ENCODE measurements around the gene MTMR2. TPM values are rescaled to one million over a fixed set of nuclear protein-coding genes. Genes with fewer than 3 reads are reported as not detected.

The MTMR2 gene
- total RNA-seq, 1 experiment from 2014 or later: 75.2 TPM

GRCh38 chr11:95923439-95923727 is 524 bp downstream of the MTMR2 start:
- ChIA-PET CTCF (interaction anchor here (1.7 to 2.5 kb wide), 3 partner anchors 74 to 420 kb away, joined by 6 to 21 read pairs (median 7); partner anchors contain the start of gene MAML2), POLR2A (interaction anchor here (0.5 to 1.2 kb wide), 7 partner anchors 11 to 466 kb away, joined by 3 to 8 read pairs (median 3); partner anchors contain the start of genes CCDC82 and JRKL)
- intact Hi-C loops (cut with micrococcal nuclease; ENCODE audit: unreplicated experiment): loop anchor here (5.0 kb wide), 3 partner anchors 174 to 319 kb away; no protein-coding TSS in a partner anchor

GRCh38 chr11:95922536-95923438 is 1.1 kb downstream of the MTMR2 start:
- BruUV-seq (replicated peaks): TSS peak; percentile 43
- Histone ChIP-seq H3K36me3 (ENCODE audit: control insufficient read depth, insufficient read depth, low read length) (no peaks in the 10 kb centered on the region), H3K9me3 (no peaks in the 10 kb centered on the region), H3K4me3 (ENCODE audit: low read depth, low read length) (peak overlapping the region; percentile 84), H3K4me1 (peaks cover 6% of the 10 kb centered on the region), H3K27me3 (replicated peaks; ENCODE audit: control insufficient read depth, insufficient read depth, low read length) (no peaks in the 10 kb centered on the region)
- intact Hi-C loops (cut with micrococcal nuclease; ENCODE audit: unreplicated experiment): loop anchor here (5.0 kb wide), 3 partner anchors 175 to 320 kb away; no protein-coding TSS in a partner anchor
- POLR2A ChIA-PET: interaction anchor here (1.2 kb wide), 1 partner anchor 467 kb away, joined by 6 read pairs; the partner anchor contains the start of genes CCDC82 and JRKL
- no peak for TF ChIP-seq CTCF (IDR thresholded peaks at IDR 0.05; ENCODE audit: insufficient read depth in 1 of 2, low read depth in 1 of 2, low read length in 1 of 2, severe bottlenecking in 1 of 2, unreplicated experiment in 1 of 2)
- peak overlapping the region; percentile 88 for H3K4me3 Mint-ChIP-seq (ENCODE audit: unreplicated experiment)
- no peaks in the 10 kb centered on the region for H3K27me3 Mint-ChIP-seq (ENCODE audit: insufficient read depth, unreplicated experiment)
- CTCF ChIA-PET: interaction anchor here (1.3 kb wide), 1 partner anchor 74 kb away, joined by 6 read pairs; no protein-coding TSS in a partner anchor
- H3K27ac Mint-ChIP-seq (ENCODE audit: unreplicated experiment): peak overlapping the region; percentile 96
- no peaks in the 10 kb centered on the region for H3K9me3 Mint-ChIP-seq (ENCODE audit: unreplicated experiment)
- H3K36me3 Mint-ChIP-seq (ENCODE audit: insufficient read depth, unreplicated experiment): peaks cover 11% of the 10 kb centered on the region
- H3K4me1 Mint-ChIP-seq (ENCODE audit: low read depth, unreplicated experiment): peaks cover 13% of the 10 kb centered on the region
- DNase-seq: no peak

More at GRCh38 chr11:95923439-95923727, 524 bp downstream of the MTMR2 start:
- Mint-ChIP-seq H3K9me3 (ENCODE audit: unreplicated experiment) (no peaks in the 10 kb centered on the region), H3K36me3 (ENCODE audit: insufficient read depth, unreplicated experiment) (peaks cover 11% of the 10 kb centered on the region), H3K27ac (ENCODE audit: unreplicated experiment) (peak overlapping the region; percentile 96), H3K4me1 (ENCODE audit: low read depth, unreplicated experiment) (peaks cover 13% of the 10 kb centered on the region), H3K4me3 (ENCODE audit: unreplicated experiment) (peak overlapping the region; percentile 88), H3K27me3 (ENCODE audit: insufficient read depth, unreplicated experiment) (no peaks in the 10 kb centered on the region)
- Histone ChIP-seq H3K9me3 (no peaks in the 10 kb centered on the region), H3K4me1 (peaks cover 6% of the 10 kb centered on the region), H3K4me3 (ENCODE audit: low read depth, low read length) (peak overlapping the region; percentile 84), H3K36me3 (ENCODE audit: control insufficient read depth, insufficient read depth, low read length) (no peaks in the 10 kb centered on the region), H3K27me3 (replicated peaks; ENCODE audit: control insufficient read depth, insufficient read depth, low read length) (no peaks in the 10 kb centered on the region)
- no TSS peak for BruUV-seq (replicated peaks)
- no peak for DNase-seq
- no peak for TF ChIP-seq CTCF (IDR thresholded peaks at IDR 0.05; ENCODE audit: insufficient read depth in 1 of 2, low read depth in 1 of 2, low read length in 1 of 2, severe bottlenecking in 1 of 2, unreplicated experiment in 1 of 2)

- ChIA-PET POLR2A (interaction anchor here (0.6 to 1.2 kb wide), 2 partner anchors 468 to 691 kb away, joined by 6 to 11 read pairs; partner anchors contain the start of genes CCDC82, JRKL and SESN3), CTCF (interaction anchor here (1.3 kb wide), 1 partner anchor 73 kb away, joined by 6 read pairs; no protein-coding TSS in a partner anchor)
- Mint-ChIP-seq H3K27ac (ENCODE audit: unreplicated experiment) (no peak overlapping the region), H3K4me3 (ENCODE audit: unreplicated experiment) (peak overlapping the region; percentile 88), H3K9me3 (ENCODE audit: unreplicated experiment) (no peaks in the 10 kb centered on the region), H3K36me3 (ENCODE audit: insufficient read depth, unreplicated experiment) (peaks cover 11% of the 10 kb centered on the region), H3K27me3 (ENCODE audit: insufficient read depth, unreplicated experiment) (no peaks in the 10 kb centered on the region), H3K4me1 (ENCODE audit: low read depth, unreplicated experiment) (peaks cover 13% of the 10 kb centered on the region)
- no peaks in the 10 kb centered on the region for H3K9me3 ChIP-seq
- no peak for DNase-seq
- BruUV-seq (replicated peaks): no TSS peak
- peaks cover 6% of the 10 kb centered on the region for H3K4me1 ChIP-seq
- TF ChIP-seq CTCF (IDR thresholded peaks at IDR 0.05; ENCODE audit: insufficient read depth in 1 of 2, low read depth in 1 of 2, low read length in 1 of 2, severe bottlenecking in 1 of 2, unreplicated experiment in 1 of 2): no peak
- H3K4me3 ChIP-seq (ENCODE audit: low read depth, low read length): no peak overlapping the region
- no peaks in the 10 kb centered on the region for H3K36me3 ChIP-seq (ENCODE audit: control insufficient read depth, insufficient read depth, low read length)
- intact Hi-C loops (cut with micrococcal nuclease; ENCODE audit: unreplicated experiment): loop anchor here (5.0 kb wide), 3 partner anchors 175 to 320 kb away; no protein-coding TSS in a partner anchor
- H3K27me3 ChIP-seq (replicated peaks; ENCODE audit: control insufficient read depth, insufficient read depth, low read length): no peaks in the 10 kb centered on the region
Observed at GRCh38 chr11:95922099-95922498, 1.8 kb downstream of the MTMR2 start.
